ENCODE results near the gene CYP4A22. TPM values are rescaled to one million over a fixed set of nuclear protein-coding genes. Genes with fewer than 3 reads are reported as not detected.

Gene CYP4A22
- not detected in 2 replicates for total RNA-seq

DNA sequence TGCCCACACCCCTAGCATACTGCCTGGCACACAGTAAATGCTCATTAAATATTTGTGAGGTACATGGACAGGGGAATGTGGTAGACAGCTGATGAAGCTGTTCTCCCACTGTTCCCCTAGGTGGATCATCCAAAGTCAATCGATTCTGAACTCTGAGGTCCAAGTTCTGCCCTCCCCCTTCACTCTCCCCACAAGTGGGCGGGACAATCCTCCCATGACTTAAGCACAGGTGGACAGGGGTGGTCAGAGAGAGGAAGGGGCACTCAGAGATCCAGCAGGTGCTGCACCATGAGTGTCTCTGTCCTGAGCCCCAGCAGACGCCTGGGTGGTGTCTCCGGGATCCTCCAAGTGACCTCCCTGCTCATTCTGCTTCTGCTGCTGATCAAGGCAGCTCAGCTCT is at the start of gene CYP4A22:
TSS of gene CYP4A22 (plus strand) at position 244 of the 400 bp plus-strand sequence. CDS start at position 289, 45 bp downstream.

DNA sequence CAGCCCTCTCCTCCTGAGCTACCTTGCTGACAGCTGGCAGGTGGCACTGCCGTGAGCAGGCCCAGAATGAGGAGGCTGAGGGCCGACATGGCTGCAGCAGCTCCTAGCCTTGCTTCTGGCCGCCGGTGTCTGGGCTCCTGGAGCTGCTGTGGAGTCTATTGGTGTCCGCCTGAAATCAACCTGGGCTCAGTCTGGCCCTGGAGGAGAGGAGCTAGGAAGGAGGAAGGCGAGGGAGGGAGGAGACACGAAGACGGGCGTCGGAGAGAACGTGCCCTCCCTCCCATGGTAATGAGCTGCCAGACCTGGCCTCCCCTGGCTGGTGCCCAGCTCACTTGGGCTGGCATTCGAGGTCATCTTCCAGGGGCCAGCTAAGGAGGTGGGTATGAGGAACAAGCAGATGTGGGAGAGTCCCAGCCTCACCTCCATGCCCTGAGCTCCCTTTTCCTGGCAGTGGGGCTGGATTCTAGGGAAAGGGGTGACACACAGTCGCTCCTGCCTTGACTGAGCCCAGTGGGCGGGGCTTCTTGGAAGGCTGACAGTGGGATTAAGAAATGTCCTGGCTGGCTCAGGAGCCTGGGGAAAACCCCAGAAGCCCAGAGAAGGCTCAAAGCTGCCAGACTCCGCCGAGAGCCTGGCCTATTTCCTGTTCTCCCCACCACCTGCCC is 52.7 kb downstream of the CYP4A22 start, which contains the start of gene PDZK1IP1:
TSS of gene PDZK1IP1 (minus strand) at position 193 of the 665 bp plus-strand sequence. CDS start at position 89, 104 bp downstream.

Other genes with a start within 250 kb of the CYP4A22 start
- not detected in 2 replicates for gene CYP4A11, start 196.0 kb upstream of the CYP4A22 start, total RNA-seq
- not detected in 2 replicates for gene CYP4X1, start 113.8 kb upstream of the CYP4A22 start, total RNA-seq
- not detected in 2 replicates for gene CYP4Z1, start 70.2 kb upstream of the CYP4A22 start, total RNA-seq
- not detected in 2 replicates for gene PDZK1IP1, start 52.6 kb downstream of the CYP4A22 start, total RNA-seq
- gene TAL1, start 94.8 kb downstream of the CYP4A22 start, total RNA-seq, result under 0.01 TPM in 2 replicates
- 1.7 and 2.6 TPM in 2 replicates for gene STIL, start 176.7 kb downstream of the CYP4A22 start, total RNA-seq
- gene CMPK1, start 196.3 kb downstream of the CYP4A22 start, total RNA-seq, result 89.6 and 106 TPM in 2 replicates